ENCODE data around the gene RNF212.

Gene RNF212

DNA sequence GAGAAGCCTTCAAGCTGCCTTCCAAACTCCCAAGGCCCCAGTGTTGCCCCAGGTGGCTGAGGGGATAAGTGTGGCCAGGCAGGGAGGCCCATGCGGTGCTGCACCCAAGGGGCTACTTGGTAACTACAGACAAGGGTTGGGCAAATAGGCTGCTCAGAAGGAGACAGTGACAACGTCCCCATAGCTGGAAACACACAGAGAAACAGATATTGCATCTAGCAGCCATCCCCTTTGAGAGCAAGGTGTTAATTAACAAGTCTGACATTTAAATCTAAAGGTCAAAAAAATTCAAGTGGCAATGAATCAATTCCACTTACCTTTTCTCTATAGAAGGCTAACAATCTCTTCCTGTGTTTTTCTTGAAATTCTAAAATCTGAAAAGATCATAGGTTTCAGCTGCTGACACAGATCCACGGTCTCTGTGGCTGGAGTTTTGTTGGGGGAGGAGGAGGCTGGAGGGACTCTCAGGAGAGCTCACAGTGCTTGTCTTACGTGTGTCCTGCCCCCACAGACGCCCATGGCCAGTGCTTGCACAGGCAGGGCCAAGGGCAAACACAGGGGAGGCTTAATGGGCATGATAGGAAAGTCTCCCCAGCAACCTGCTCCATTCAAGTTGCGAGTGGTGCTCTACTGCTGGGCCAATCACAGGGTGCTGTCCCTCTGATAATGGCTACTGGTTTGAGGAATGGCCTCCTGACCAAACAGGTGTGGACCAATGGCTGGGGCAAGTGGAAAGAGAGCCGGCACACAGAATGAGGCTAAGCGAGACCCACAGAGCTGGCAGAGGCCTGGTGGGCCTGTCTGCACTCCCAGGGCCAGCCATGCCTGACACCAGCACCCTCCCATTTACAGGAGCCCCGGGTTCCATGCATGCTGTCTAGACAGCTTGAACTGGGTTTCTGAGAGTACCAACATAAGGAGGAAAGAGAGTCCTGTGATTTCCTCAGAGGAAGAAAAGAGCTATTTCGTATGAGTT lies 22.6 kb downstream of the RNF212 start:
- DNase-seq = no peak

DNA sequence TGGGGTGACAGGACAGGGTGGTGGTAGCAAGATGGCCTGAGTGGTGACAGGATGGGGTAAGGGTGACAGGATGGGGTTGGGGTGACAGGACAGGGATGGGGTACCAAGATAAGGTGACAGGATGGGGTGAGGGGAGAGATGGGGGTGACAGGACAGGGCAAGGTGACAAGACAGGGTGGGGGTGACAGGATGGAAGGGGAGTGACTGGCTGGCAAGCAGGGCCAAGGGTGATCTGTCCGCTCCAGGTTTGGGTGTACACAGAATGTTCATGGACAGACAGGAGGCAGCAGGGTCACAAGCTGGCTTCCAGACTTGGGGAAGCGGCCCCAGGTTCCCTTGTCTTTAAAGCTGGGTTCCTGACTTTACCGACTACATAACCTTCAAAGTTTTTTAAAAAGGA lies 23.3 kb downstream of the RNF212 start:
- DNase-seq = no peak

DNA sequence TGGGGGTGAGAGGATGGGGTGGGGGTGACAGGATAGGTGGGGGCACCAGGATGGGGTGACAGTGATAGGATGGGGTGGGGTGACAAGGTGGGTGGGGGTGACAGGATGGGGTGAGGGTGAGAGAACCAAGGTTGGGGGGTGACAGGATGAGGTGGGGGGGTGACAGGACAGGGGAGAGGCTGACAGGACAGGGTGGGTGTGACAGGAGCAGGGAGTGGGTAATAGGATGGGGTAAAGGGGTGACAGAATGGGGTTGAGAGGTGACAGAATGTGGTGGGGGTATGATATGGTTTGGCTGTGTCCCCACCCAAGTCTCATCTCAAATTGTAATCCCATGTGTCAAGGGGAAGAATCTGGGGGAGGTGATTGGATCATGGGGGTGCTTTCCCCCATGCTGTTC lies 26.0 kb downstream of the RNF212 start:
- no peak for DNase-seq

DNA sequence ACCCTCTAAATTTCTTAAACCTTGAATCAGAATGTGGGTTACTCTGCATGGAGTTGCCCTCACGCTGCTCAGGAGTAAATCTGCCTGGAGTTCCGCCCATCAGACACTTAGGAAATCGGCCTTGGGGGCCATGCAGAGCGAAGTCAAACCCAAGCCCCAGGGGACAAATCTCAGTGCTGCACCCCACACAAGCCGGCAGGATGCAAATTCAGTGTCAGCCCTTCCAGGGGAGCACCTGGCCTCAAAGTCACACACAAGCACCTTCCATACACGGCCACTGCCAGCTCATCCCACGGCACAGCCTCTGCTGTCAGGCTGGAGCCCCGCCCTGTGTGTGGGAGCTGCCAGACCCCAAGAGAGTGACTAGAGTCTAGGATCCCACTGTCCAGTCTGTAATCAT lies 27.4 kb downstream of the RNF212 start:
- no peak for DNase-seq

DNA sequence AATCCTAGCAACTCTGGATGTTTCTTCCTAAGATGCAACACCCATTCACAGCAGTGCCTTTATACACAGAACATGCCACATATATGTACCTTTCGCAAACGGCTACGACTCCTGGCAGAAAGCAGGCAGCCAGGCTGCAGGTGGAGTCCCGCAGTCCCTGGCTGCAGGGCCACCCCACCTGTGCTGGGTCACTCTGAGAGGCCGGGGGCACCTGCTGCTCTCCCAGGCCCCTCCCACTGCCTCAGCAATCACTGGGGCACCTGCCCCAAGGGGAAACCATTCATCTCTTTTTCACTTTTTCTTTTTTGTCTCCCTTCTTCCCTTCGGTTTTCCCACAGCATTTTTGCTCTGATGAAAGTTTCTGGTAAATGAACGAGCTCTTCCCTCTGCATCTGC lies 28.0 kb downstream of the RNF212 start:
- no peak for DNase-seq

DNA sequence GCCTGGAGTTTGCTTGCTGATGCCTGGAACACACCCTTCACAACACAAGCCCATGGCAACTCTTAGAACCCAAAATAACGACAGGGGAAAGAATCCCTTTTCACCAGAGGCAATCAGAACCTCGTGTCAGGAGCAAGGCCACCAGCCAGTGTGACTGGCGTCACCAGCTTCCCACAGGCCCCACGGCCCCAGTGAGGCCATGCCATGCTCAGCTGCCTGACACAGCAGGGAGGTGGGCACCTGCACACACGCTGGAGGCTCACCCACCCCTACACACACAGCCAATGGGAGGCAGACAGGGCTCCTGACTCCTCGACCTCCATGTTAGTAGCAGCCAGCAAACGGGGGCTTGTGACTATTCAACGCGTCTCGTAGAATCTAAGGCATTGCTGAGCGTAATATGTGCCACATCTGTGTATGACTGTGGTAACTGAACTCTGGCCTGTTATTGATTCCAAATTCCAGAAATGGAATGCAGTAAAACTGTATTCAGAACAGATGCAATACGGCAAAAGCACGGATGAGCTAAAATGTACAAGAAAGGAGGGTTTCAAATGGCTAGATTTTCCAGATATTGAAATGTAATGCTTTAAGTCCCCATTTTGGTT lies 28.5 kb downstream of the RNF212 start:
- DNase-seq = no peak

DNA sequence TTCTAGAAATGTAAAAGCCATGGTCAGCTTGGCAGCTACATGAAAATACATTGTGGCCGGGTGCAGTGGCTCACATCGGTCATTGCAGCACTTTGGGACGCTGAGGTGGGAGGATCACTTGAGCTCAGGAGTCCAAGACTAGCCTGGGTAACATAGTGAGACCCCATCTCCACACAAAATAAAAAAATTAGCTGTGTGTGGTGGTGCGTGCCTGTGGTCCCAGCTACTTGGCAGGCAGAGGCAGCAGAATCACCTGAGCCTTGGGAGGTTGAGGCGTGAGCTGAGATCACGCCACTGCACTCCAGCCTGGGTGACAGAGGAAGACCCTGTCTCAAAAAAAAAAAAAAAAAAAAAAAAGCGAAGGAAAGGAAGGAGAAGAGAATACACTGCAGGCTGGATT lies 29.0 kb downstream of the RNF212 start:
- DNase-seq = no peak

DNA sequence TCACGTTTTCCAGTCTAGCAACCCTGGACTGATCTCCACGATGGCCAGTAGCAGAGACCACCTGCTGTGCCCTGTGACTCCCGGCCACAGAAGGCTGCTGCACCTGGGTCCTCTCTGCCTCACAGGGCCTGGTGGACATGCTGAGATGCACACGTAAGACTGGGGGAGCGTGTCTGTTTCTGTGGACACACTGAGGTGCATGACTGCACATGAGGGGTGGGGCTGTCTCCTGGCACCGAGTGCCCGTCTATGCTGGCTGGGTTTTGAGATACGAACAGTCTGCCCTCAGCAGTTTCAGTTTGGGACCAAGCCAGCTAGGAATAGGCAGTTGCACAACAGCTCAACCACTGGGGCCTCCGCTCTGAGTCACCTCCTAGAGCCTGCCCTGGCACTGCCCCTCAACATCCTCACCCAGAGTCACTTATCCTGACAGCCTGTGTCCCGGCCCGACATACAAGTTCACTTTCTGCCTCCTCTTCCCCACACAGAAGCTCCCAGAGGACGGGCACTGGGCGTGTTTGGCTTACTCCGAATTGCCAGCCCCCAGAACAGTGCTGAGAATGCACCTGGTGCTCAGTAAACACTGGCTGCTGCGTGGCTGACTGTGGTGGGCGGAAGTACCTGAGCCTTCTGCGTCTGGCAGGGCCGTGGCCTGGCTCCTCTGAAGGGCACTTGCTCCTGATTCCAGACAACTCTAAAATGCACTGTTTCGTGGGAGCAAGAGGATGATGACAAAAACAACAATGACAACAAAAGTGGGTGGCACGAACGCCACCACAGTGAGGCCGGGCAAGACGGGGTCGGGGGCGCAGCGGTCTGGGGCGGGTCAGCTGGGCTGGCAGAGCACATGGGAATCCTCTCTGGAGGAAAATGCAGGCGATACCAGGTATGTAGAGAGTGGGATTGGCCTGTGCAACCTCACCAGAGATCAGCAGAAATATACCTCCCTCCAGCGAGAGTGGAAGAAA lies 30.9 kb downstream of the RNF212 start:
- peak; percentile 48 for DNase-seq

DNA sequence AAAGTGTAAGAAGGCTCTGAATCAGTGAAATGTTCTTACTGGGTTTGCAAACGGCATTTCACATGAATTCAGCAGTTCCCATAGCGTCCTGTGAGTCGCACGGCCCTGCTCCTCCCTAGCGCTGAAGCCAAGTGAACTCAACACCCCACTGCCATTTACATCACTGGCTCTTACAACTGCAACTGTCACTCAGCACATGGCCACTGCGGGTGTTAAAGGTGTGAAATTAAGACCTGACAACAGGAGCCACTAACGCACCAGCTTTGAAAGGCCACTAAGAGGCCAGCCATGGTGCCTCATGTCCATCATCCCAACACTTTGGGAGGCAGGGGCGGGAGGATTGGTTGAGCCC lies 31.7 kb downstream of the RNF212 start:
- no peak for DNase-seq

DNA sequence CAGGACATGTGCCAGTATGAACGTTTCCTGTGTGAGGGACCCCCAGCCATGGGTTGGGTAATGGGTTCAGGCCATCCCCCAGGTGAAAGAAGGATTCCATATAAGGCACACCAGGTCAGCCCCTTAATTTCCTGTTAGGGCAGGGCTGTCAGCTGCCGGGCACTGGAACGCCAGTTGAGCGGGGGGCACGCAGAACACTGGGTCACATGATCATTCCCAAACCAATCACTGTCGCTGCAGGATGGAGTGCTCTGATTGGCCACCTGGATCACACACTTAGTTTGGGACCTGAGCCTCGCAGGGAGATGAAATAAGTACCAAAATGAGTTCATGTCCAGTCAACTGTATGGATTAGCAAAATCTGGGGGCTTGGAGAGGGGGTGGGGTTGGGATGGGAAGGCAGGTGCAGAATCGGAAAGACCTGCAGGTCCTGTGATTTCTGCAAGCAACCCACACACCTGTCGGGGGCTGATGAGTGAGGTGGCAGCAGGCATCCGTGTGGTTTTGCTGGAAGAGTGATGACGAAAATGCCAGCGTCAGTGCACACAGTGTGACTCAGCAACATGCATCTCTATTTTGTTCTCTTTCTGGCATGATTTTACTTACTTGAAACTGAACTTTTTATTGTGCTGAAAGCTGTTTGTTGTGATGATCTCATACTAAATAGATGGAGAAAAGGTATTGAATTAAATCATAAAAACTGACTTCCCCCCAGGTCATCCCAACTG lies 32.2 kb downstream of the RNF212 start:
- no peak for DNase-seq

DNA sequence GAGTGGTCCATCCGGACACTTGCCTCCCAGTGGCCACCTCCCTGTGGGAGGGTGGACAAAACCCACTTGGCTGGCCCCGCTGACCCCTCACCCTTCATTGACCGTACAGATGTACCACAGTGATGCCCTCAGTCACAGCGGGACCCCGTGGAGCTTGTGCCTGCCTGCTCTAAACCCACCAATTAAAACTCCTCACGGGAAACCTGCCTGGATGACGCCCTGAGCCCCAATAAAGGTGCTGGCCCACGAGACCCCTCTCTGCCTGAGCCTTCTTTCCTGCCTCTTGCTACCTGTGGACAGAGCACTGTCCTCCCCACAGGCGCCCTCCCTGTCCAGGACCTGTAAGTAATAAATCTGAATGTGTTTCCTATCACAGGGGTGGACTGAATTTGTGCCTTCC lies 32.9 kb downstream of the RNF212 start:
- no peak for DNase-seq

DNA sequence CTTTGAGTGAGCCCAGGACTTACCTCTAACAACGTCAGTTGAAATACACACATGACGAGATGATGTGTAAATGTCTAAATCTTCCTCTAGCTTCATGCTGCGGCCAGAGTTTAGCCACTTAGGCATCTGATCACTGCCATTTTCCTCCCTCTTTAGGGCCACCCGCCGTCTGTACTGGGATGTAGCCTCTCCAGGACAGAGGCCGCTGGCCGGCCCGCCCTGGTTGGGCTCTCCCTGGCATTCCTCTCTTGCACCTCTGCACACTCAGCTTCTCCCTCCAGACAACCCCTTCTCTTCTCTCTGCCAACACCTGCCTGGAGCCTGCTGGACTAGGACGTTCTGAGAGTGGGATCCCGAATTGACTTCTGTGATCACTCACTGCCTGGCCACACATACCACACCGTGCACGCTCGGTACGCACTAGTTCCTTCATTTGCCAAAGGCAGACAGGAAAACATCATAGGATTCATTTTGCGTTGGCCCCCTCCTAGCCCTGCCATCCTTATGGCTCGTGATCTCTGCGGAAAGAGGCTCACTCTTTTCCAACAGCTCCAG lies 33.6 kb downstream of the RNF212 start:
- DNase-seq = no peak

DNA sequence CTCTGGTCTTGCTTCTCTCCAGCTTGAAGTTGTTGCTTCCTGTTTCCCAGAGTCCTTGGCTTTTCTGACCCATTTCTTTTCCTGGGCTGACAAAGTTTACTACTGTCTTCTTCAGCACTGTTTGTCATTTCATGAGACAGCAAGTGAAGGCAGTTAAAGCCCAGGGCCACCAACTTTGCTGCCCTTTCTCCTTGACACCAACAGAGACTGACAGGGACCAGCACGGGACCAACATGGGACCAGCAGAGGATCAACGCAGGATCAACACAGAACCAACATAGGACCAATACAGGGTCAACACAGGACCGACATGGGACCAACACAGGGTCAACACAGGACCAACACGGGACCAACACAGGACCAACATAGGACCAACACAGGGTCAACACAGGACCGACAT lies 34.9 kb downstream of the RNF212 start:
- no peak for DNase-seq

DNA sequence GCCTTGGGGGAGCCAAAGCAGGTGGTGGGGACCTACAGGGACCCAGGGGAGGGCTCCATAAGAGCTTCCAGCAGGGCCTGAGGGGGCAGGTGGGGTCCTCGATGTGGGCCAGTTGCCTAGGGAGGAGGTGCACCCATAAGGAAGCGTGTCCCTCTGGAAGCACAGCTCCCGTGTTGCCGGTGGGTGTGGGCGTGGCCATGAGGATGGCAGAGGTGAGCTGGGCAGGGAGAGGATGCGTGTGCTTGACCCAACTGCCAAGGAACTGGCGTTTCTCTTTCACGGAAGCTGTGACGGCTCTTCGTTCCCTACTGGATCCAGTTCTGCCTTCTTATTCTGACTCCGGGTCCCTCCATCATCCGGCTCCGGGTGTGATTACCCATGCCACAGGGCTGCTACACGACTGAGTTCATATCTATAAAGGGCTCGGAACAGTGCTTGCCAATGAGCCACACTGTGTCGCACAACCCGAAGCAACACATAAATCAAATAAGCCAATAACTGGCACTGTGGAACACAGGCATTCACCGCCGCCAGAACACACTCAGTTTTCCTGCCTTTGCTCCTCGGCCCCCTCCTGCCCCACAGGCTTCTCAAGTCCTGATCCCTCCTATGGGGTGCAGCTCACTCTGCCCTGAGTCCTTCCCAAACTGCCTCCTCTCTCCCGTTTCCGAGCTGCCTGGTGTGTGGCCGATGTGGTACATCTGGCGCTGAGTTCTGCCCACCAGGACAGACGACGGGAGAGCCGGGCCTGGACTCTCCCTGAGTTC lies 35.5 kb downstream of the RNF212 start:
- no peak for DNase-seq

DNA sequence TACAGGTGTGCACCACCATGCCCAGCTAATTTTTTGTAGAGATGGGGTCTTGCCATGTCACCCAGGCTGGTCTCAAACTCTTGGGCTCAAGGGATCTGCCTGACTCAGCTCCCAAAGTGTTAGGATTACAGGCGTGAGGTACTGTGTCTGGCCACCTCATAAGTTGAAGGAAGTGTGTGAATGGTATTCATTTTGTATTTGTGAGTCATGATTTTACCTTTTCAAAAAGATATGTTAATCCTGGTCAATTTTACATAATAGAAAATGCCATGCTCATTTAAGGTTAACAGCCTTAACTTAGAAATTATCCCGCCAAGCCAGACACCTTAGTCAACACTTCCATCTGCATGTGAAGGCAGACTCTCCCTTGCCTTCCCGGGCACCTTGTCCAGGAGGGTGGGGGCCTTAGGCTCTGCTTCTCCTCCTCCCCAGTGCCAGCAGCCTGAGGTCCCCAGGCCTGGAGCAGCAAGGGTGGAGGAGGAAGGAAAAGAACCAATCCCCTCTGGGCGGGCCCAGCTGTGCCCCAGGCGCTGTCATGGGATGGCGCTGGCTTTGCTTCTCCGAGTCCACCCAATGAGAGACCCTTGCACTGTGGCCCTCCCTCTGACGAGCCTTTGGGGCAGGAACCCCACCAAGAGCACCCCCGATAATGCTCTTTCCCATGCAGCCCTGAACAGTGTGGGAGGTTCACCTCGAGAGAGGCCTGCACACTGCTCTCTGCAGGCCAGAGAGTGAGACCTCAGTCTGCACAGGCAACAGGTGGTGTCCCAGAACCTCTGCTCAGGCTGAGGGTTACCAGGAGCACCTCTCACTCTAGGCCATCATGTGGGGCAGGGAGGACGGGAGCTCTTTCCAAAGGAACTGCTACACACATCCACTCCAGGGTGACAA lies 37.3 kb downstream of the RNF212 start:
- DNase-seq = no peak

DNA sequence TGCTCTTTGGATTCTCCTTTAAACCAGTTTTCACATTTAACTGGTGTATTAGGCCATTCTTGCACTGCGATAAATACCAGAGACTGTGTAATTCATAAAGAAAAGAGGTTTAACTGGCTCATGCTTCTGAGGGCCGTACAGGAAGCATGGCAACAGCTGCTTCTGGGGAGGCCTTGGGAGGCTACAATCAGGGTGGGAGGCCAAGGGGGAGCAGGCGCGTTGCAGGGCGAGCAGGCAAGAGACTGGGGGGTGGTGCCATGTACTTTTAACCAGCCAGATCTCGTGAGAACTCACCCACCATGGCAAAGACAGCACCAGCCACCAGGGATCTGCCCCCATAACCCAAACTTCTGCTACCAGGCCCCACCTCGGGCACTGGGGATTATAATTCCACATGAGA lies 38.1 kb downstream of the RNF212 start:
- no peak for DNase-seq

DNA sequence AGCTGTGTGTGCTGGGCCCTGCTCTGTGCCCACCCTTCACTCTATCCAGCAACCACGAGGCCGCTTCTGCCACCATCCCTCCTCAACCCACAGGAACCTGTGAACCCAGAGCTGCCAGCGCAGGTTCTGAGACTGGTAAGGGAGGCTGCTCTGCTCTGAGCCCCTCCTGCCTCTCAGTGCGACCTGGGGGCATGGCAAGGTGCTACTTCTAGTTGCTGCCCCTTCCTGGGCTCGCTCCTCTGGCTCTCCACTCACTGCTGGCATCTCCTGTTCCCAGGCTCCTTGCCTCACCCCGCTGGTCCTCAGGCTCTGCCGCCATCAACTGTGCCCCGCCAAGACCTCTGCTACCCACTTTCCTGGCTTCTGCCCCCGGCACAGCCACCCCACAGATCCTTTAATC lies 39.3 kb downstream of the RNF212 start:
- no peak for DNase-seq

DNA sequence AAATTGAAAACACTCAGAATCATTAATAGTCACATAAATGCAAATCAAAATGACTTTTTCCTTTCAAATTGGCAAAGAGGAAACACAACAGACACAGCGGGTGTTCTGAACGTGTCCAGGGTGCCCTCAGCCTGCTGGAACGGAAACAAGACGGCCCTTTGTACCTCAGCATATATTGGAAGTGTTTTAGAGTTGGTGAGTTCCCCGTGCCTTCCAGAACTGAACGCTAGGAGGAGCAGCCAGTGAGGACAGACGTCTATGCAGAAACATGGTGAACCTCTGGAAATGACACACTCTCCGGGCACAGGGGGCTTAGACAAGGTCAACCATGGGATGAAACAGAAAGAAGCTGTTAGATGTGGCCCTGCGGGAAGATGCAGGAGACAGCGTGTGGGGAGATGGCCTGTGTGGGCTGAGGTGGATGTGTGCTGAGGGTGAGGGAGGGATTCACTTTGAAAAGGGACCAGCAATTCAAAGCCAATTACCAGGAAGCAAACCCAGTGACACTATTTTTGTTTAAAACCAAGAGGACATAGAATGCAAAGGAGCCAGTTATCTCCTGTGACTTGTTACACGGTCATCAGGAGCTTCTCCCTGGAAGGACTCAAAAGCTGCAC lies 40.4 kb downstream of the RNF212 start:
- peak; percentile 19 for DNase-seq

DNA sequence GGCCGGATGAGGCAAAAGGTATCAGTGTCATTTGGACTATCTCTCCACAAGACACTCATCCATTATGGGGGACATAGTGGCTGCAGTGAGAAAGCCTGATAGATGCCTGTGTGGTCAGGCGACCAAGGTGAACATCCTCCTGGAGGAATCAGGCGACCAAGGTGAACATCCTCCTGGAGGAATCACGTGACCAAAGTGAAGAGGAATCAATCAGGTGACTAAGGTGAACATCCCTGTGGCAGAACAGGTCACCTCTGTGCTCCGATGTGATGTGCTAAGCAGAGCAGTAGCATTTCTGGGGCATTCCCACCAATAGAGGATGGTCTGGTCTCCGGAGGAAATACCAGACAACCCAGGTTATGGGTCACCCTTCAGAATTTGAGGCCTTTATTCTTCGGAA lies 44.0 kb downstream of the RNF212 start:
- DNase-seq = no peak

DNA sequence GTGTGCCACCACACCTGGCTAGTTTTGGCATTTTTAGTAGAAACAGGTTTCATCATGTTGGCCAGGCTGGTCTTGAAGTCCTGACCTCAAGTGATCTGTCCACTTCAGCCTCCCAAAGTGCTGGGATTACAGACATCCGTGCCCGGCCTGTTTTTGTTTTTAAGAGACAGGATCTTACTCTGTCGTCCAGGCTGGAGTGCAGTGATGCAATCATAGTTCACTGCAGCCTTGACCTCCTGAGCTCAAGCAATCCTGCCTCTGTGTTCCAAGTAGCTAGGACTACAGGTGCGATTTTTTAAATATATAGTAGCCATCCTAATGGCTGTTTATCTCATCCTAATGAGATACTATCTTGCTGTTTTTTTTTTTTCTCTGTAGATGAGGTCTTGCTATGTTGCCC lies 47.6 kb downstream of the RNF212 start:
- DNase-seq = no peak
